Keratinocyte (primary cell): ENCODE measurements around the gene SZRD1.
"Not testable (repeated sequence)": the region's sequence is repeated elsewhere in the genome, so short reads cannot be mapped to it uniquely, and the experiment has no call there.

Experiments
- CTCF ChIP-seq, 3 experiments: IDR thresholded peaks in 1 of 3; conservative IDR thresholded peaks in 1 of 3; optimal IDR thresholded peaks in 1 of 3; 2 replicates in 2 of 3; 3 replicates in 1 of 3; pipeline versions ENCODE3 to v1.5.1; 2011; ENCODE audit warnings: low read length in 3 of 3, mild to moderate bottlenecking in 3 of 3, moderate library complexity in 2 of 3, control low read depth in 1 of 3, inconsistent platforms in 1 of 3; ENCODE audit not compliant: insufficient read depth in 2 of 3; ENCODE audit errors: extremely low read depth in 1 of 3
- EZH2 ChIP-seq: IDR thresholded peaks from one replicate; pipeline ENCODE4 v1.6.1; 2012; ENCODE audit warnings: inconsistent platforms, mild to moderate bottlenecking, low read length, moderate library complexity

- TF ChIP-seq CTCF (optimal IDR thresholded peaks at IDR 0.05 in 1 of 3, IDR thresholded peaks at IDR 0.05 in 1 of 3, conservative IDR thresholded peaks at IDR 0.05 in 1 of 3; ENCODE audit: extremely low read depth in 1 of 3, insufficient read depth in 2 of 3, low read length in 3 of 3); EZH2: not testable (repeated sequence)
These were observed 23.8 kb upstream of the SZRD1 start for GRCh38 chr1:16343276-16343675.
